Sigmoid colon (tissue), 7 donors: ENCODE measurements around the gene ANGPTL4. TPM values are rescaled to one million over a fixed set of nuclear protein-coding genes. Genes with fewer than 3 reads are reported as not detected.

Experiments used
- DNase-seq: peaks from one replicate; pipeline ENCODE4 v3.0.0-alpha.2; 2019
- H3K27ac ChIP-seq, 4 donors: fragments of 200-600 bp; sonication (generic); one replicate each; pipeline ENCODE4 v1.5.1; 2016 to 2019; ENCODE audit warnings: mild to moderate bottlenecking in 1 of 4
- H3K27me3 ChIP-seq, 3 donors: fragments of 200-600 bp; sonication (generic); one replicate each; pipeline ENCODE4 v1.5.1; 2019; ENCODE audit warnings: mild to moderate bottlenecking in 1 of 3
- H3K36me3 ChIP-seq, 4 donors: fragments of 200-600 bp; sonication (generic); one replicate each; pipeline ENCODE4 v1.5.1; 2016 to 2019
- H3K4me1 ChIP-seq, 4 donors: fragments of 200-600 bp; sonication (generic); one replicate each; pipeline ENCODE4 v1.5.1; 2017 to 2019
- H3K4me3 ChIP-seq, 4 donors: fragments of 200-600 bp; sonication (generic); one replicate each; pipeline ENCODE4 v1.5.1; 2017 to 2019; ENCODE audit warnings: mild to moderate bottlenecking in 2 of 4, moderate library complexity in 1 of 4
- H3K9me3 ChIP-seq, 4 donors: fragments of 200-600 bp in 3 of 4; sonication (generic) in 3 of 4; one replicate each; pipeline versions ENCODE4 v1.5.1 to v1.6.1; 2013 to 2019
- CTCF ChIP-seq, 4 experiments: fragments of 450-650 bp in 3 of 4; fragments of 200-600 bp in 1 of 4; IDR thresholded peaks; one replicate each; pipeline ENCODE4 v1.5.1; 2016 to 2019; ENCODE audit warnings: antibody characterized with exemption in 4 of 4, mild to moderate bottlenecking in 3 of 4, moderate library complexity in 2 of 4
- EP300 ChIP-seq, 4 donors: sonication (generic); formaldehyde crosslinking; IDR thresholded peaks; one replicate each; pipeline ENCODE4 v1.6.1; 2017; ENCODE audit warnings: antibody characterized with exemption in 4 of 4
- POLR2A ChIP-seq, 2 donors: fragments of 450-650 bp; IDR thresholded peaks; one replicate each; pipeline ENCODE4 v1.6.1; 2016; ENCODE audit warnings: antibody characterized with exemption in 2 of 2, mild to moderate bottlenecking in 2 of 2, moderate library complexity in 2 of 2
- POLR2AphosphoS5 ChIP-seq, 4 donors: sonication (generic); formaldehyde crosslinking; IDR thresholded peaks; one replicate each; pipeline ENCODE4 v1.6.1; 2017; ENCODE audit warnings: antibody characterized with exemption in 4 of 4
- WGBS, 2 donors: extraction: QIAGEN DNeasy Blood & Tissue Kit; methylation state at CpG; one replicate each; pipeline ENCODE4 v1.1.7; 2013; 5-methylcytosine and 5-hydroxymethylcytosine counted together
- intact Hi-C: fragments of 100-400 bp; cut with DNase I; formaldehyde crosslinking; loops from one replicate; pipeline ENCODE4 v1.15.1; 2023
- polyA plus RNA-seq, 3 donors: library from polyadenylated mRNA; stranded (reverse); fragments of 200-250 nt; gene quantifications; one replicate each; pipeline ENCODE4 v1.2.3, GENCODE V29; 2013
- total RNA-seq, 4 donors: library from RNA; depleted of rRNA; stranded (reverse); fragments of >200 nt; gene quantifications; one replicate each; pipeline ENCODE4 v1.1.0, GENCODE V29; 2016
- donor health status: healthy with polysubstance abuse.
- donor health status: Bipolar disorder and iron deficiency.
- donor health status: healthy.

ANGPTL4 gene
- total and polyA plus RNA-seq, 7 donors = 2.3 to 31.6 (median 10.3) TPM

DNA sequence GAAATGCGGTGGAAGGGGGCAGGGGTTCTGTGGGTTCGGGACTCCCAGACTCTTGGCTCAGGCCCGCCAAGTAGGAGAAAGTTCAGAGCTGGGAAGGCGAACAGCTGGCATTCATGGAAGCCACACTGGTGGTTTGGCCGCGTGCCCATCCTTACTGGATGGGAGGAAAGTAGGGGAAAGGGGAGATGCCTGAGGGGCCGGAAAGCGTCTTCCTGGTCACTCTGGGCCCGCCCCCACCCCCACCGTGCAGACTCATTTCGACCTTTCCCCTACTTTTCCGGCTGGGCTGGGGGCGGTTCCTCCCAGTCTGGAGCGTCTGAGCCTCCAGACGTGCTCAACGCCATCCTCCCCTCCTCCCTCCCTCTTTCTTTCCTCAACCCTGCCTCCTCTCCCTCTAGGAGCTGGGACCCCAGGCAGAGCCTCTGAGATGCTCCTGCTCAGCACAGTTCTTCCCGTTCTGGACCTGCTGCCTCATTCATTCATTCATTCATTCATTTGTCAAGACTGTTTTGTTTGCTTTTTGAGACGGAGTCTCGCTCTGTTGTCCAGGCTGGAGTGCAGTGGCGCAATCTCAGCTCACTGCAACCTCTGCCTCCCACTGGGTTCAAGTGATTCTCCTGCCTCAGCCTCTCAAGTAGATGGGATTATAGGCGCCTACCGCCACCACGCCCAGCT, 3.5 kb downstream of the ANGPTL4 start:
- Histone ChIP-seq H3K27me3 (peaks cover 0 to 8% (median 0%) of the 10 kb centered on the region in 3 donors), H3K36me3 (peaks cover 0 to 8% (median 6%) of the 10 kb centered on the region in 4 donors), H3K9me3 (no peaks in the 10 kb centered on the region), H3K27ac (peak overlapping the region; percentile 36 to 90 (median 78)), H3K4me3 (peak overlapping the region in 3 of 4 donors; percentile 1 to 36 (median 17)), H3K4me1 (peaks cover 0 to 66% (median 54%) of the 10 kb centered on the region in 4 donors)
- intact Hi-C loops = loop anchor here (10.0 kb wide), 1 partner anchor 443 kb away; the partner anchor contains the start of genes CTXN1 and SNAPC2
- DNase-seq = peak; percentile 97
- peak in 3 of 4 donors; percentile 45 to 81 (median 72) for TF ChIP-seq POLR2AphosphoS5 (IDR thresholded peaks at IDR 0.05)
- TF ChIP-seq POLR2A (IDR thresholded peaks at IDR 0.05) = no peak
- peak in 2 of 4 donors; percentile 29 to 59 for TF ChIP-seq EP300 (IDR thresholded peaks at IDR 0.05)
- no peak for TF ChIP-seq CTCF (IDR thresholded peaks at IDR 0.05)
- 15 to 22% methylated on average over 23 of the region's 23 CpGs for WGBS, 2 donors

DNA sequence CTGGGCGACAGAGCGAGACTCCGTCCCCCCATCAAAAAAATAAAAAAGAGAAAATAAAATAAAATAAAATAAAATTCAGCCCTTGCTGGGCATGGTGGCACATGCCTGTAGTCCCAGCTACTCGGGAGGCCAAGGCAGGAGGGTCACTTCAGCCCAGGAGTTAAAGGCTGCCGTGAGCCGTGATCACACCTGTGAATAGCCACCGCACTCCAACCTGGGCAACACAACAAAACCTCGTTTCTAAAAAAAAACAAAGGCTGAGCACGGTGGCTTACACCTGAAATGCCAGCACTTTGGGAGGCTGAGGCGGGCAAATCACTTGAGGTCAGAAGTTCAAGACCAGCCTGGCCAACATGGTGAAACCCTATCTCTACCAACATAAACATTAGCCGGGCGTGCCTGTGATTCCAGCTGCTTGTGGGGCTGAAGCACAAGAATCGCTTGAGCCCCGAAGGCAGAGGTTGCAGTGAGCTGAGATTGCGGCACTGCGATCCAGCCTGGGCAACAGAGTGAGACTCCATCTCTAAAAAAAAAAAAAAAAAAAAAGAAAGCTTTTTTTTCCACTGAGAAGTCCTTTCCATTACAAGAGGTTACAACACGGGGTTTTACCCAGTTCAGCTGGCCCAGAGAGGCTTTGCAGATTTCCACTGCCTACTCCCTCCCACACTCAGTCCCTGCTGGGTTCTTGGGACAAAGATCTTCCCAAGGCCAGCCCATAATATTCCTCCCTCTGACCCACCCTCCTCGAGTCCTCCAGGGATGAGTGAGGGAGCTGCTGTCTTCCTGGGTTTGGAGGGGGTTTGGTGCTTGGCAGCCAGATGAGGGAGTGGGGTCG, 6.4 kb downstream of the ANGPTL4 start:
- peaks cover 6 to 25% (median 13%) of the 10 kb centered on the region in 4 donors for H3K36me3 ChIP-seq
- no peaks in the 10 kb centered on the region for H3K9me3 ChIP-seq
- DNase-seq = no peak
- 64 to 83% methylated on average over 19 of the region's 19 CpGs for WGBS, 2 donors
- intact Hi-C loops = loop anchor here (2.0 kb wide), 1 partner anchor 46 kb away; no protein-coding TSS in a partner anchor
- peaks cover 0 to 37% (median 29%) of the 10 kb centered on the region in 4 donors for H3K4me1 ChIP-seq
- no peak overlapping the region for H3K4me3 ChIP-seq
- peak overlapping the region in 1 of 4 donors; percentile 42 for H3K27ac ChIP-seq
- TF ChIP-seq EP300 (IDR thresholded peaks at IDR 0.05) (no peak), POLR2A (IDR thresholded peaks at IDR 0.05) (no peak), CTCF (IDR thresholded peaks at IDR 0.05) (no peak), POLR2AphosphoS5 (IDR thresholded peaks at IDR 0.05) (no peak)
- peaks cover 0 to 2% (median 0%) of the 10 kb centered on the region in 3 donors for H3K27me3 ChIP-seq

DNA sequence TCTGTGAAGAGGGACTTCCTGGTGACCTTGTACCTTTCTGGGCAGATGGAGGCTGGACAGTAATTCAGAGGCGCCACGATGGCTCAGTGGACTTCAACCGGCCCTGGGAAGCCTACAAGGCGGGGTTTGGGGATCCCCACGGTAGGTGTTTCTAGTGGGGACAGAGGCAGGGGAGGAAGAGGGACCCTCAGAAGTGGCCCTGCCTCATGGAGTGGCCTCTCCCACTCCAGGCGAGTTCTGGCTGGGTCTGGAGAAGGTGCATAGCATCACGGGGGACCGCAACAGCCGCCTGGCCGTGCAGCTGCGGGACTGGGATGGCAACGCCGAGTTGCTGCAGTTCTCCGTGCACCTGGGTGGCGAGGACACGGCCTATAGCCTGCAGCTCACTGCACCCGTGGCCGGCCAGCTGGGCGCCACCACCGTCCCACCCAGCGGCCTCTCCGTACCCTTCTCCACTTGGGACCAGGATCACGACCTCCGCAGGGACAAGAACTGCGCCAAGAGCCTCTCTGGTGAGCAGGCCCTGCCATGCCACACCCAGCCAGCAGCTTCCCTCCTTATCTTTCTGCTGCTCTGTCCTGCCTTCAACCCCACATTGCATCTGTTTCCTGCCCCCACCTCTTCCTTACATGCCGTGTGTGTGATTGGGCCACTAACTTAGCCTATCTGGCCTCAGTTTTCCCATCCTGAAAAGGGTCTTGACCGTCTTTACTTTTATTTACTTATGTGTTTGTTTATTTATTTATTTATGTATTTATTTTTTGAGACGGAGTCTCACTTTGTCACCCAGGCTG, 7.3 kb downstream of the ANGPTL4 start:
- H3K4me1 ChIP-seq = peaks cover 0 to 29% (median 25%) of the 10 kb centered on the region in 4 donors
- DNase-seq = no peak
- H3K27me3 ChIP-seq = no peaks in the 10 kb centered on the region
- H3K4me3 ChIP-seq = no peak overlapping the region
- no peak overlapping the region for H3K27ac ChIP-seq
- TF ChIP-seq POLR2A (IDR thresholded peaks at IDR 0.05) (no peak), POLR2AphosphoS5 (IDR thresholded peaks at IDR 0.05) (no peak), CTCF (IDR thresholded peaks at IDR 0.05) (no peak), EP300 (IDR thresholded peaks at IDR 0.05) (no peak)
- intact Hi-C loops = loop anchor here (2.0 kb wide), 1 partner anchor 46 kb away; no protein-coding TSS in a partner anchor
- 69 to 84% methylated on average over 28 of the region's 28 CpGs for WGBS, 2 donors
- no peaks in the 10 kb centered on the region for H3K9me3 ChIP-seq
- H3K36me3 ChIP-seq = peaks cover 6 to 25% (median 13%) of the 10 kb centered on the region in 4 donors
